Measurements from ENCODE around the gene TSSK3.

GRCh38 chr1:32341186-32341757 is 21.1 kb upstream of the TSSK3 start:
- TF ChIP-seq CTCF (IDR thresholded peaks at IDR 0.05): no peak
- TF ChIP-seq POLR2AphosphoS5 (IDR thresholded peaks at IDR 0.05): no peak
